ENCODE results near the gene RPS15A.
"Not testable (repeated sequence)": the region's sequence is repeated elsewhere in the genome, so short reads cannot be mapped to it uniquely, and the experiment has no call there.

DNA sequence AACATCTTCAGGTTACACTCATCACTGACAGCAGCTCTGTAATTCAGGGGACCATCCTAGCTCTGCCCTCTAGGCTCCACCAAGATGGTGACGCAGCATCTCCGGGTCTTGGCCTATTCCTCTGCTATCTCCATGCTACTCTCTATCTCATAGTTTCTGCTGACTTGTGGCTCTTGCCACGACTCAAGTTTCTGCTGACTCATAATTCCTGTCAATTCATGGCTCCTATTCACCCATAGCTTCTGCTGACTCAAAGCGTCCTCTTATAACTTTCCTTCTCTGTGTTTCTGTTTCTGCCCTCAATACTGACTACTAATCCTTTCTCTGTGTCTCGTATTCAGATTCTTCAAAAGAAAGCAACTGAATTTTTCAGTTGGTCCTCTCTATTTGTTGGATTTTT is 27.4 kb downstream of the RPS15A start:
- not testable (repeated sequence) for TF ChIP-seq CTCF, EP300 (IDR thresholded peaks at IDR 0.05)

All from tibial nerve (tissue), 4 donors.